ENCODE measurements around the gene CNDP2.
"Not testable (repeated sequence)": the region's sequence is repeated elsewhere in the genome, so short reads cannot be mapped to it uniquely, and the experiment has no call there.

Gene CNDP2

DNA sequence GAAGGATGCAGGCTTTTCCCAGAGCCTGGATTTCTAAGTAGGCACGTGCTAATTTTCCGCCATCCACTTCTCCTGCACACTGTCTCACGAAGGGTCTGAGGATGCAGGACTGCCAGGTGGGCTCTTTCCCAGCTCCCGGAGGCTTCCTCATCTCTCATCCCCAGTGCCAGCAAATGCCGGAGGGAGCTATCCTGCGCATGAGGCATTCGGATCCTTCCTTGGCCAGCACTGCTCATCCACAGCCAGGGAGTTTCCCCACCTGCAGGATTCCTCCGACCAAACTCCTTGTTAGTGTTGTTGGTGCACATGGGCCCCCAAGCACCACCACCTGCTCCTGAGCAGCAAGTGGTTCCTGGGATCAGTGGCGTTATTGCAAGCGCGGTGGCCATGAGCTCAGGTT lies 43.1 kb downstream of the CNDP2 start:
- DNase-seq (ENCODE audit: low spot score) = no peak

DNA sequence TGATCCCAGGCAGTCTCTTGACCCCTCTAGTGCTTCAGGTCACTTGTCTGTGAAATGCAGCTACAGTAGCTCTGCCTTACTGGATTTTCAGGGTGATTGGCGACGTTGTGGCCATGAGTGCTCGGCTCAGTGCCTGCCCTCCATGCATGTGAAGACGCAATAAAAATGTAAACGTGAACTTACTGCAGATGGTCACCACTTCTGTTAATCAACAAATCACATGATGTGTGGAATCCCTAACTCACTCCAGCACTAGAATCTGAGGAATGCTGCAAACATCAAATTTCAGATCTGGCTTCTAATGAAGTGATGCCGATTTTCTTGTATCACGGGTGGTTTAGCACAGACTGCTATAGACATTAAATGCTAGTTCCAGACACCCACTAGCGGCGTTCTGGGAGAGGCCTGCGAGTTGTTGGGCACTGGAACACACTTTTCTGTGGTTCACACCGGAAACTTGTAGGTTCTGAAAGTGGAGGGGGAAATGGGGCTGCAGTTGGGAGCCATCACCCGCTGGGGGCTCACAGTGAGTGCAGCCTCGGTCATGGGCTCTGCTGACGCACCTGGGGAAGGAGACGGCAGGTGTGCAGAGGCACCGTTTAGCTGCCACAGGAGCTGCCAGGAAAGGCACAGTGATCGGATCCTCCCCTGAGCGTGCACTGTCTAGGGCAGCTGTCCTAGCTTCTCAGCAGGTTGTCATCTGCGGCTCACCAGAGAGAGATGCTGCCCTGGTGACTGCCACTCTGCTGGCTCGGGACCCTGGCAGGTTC lies 44.7 kb downstream of the CNDP2 start:
- DNase-seq (ENCODE audit: low spot score) = no peak

DNA sequence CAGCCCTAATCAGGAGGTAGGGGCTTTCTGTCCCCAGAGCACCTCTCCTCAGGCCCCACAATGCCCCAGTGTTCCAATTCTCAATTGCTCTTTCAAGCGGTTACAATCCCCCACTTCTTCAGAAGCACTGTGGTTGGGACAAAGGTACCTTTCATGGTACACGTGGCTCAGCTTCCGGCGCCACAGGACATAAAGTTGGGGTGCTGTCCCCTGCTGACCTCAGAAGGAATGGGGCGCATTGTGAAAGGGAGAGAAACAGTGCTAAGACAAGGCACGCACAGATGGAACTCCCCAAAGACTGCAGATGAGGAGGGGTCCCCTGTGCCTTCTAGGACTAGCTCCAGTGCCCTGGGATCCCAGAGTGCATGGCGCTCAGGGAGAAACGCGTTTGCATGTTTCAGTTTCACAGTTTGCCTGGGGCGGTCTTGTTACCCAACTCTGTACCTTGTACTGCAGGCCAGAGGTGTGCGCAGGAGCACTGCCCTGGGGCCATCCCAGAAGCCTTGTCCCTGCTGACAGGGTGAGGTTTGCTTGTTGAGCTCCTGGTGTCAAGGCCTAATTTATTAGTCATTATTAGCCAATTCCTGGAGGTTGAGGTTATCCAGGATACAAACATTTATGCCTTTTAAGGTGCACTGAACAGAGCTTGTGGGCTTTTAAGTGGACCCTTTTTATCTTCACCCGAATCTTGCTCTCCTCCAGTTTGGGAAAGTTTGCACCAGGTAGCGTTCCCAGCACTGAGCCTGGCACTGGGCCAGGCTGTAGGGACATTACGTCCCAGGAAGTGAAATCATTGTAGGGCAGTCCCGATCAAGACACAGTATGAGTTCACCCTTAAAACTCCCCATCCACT lies 45.8 kb downstream of the CNDP2 start:
- peak; percentile 32 for DNase-seq (ENCODE audit: low spot score)

DNA sequence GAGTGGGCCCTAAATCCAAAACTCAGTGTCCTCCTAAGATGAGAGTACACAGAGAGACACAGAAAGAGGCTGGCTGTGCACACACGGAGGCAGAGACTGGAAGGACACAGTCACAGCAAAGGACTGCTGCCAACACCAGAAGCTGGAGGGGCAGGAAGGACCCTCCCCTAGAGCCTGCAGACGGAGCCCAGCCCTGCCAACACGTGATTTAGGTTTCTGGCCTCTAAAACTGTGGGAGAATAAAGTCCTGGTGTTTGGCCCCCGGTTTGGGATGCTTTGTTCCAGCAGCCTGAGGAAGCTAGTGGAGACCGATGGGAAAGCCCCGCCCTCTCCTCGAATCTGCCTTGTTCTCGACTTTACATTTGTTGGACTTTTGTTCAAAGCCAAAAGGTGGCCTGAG lies 48.7 kb downstream of the CNDP2 start:
- no peak for DNase-seq (ENCODE audit: low spot score)

DNA sequence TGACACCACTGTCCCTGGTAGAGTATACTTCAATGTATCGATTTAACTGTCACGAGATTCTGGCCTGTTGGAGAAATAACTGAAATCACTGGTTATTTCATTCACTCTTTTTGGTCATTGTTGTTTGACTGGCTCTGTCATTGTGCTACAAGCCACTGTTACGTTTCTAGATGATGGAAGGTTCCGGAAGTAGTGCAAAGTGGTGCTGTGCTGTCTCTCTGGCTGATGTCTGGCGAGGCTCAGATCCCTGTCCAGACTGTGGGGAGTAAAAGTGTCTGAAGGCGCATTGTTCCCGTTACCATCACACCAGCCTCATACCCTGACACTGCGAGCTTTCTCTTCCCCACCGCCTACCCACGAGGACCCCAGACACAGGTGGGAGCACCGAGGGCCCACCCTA lies 49.8 kb downstream of the CNDP2 start:
- no peak for DNase-seq (ENCODE audit: low spot score)

DNA sequence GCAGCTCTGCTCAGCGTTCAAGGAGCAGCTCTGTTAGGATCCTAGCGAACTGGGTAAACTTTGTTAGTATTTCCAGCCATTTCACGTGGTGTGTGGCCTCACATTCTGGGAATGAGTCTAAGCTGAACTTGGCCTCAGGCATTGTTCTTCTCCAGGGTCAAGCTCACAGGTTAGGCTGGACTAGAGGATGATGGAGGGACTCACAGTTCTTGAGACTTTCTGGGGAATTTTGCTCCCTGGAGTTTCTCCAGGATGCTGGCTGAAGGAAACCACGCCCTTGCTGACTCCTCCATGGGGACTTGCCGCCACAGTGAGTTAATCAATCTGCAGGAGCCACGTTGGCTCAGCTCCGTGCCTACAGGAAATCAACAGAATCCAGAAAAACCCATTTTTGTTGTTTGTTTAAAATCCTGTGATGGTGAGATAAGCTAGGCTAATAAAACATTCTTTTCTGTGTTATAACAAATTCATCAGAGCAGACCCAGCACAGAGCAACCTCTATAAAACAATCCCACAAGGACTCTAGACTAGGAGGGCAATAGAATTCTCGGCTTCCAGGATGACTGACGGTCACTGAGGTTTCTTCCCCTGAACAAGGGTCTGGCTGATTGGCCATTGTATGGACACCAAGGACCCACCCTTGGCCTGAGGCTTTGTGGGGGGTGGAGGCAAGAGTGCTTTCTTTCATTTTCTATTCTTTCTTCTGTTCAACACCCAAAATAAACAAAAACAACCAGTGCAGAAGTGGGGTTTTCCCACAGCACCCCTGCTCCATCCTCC lies 50.8 kb downstream of the CNDP2 start:
- DNase-seq (ENCODE audit: low spot score) = no peak

DNA sequence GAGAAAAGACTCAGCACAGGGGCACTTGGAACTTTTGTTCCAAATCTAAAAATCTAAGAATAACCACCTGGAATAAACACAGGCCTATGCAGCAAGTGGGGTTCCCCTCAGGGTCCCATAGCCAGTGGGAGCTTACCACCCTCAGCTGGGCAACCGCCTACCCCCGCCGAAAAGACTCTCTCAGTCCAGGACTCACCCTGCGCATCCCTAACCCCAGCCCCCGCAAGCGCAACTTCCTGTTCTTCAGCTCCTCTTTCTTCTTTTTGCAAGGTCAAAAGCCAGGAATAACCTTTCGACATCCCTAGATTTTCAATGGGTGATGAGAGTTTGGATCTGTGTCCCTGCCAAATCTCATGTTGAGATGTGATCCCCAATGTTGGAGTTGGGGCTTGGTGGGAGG lies 51.7 kb downstream of the CNDP2 start:
- no peak for DNase-seq (ENCODE audit: low spot score)

DNA sequence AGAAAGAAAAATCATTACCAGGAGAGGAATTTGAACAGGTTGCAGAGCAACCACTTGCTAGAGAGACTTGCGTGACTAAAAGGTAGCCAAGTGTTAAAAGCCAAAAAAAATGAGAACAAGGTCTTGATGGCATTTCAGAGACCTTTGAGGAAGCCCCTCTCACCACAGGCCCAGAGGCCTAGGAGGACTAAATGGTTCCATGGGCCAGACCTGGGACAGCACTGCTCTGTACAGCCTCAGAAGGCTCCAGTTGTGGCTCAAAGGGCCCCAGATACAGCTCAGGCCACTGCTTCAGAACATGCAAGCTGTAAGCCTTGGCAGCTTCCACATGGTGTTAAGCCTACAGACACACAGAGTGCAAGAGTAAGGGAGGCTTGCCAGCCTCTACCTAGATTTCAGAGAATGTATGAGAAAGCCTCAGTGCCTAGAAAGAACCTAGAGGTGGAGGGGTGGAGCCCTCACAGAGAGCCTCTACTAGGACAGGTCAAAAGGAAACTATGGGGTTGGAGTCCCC lies 53.5 kb downstream of the CNDP2 start:
- no peak for DNase-seq (ENCODE audit: low spot score)

DNA sequence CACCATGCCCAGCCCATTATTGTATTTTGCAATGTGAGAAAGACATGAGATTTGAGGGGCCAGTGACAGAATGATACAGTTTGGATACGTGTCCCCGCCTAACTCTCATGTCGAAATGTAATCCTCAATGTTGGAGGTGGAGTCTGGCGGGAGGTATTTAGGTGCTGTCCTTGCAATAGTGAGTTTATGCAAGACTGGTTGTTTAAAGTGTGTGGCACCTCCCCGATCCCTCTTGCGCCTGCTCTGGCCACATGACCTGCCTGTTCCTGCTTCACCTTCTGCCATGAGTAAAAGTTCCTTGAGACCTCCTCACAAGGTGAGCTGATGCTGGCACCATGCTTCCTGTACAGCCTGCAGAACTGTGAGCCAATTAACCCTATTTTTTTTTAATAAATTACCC lies 54.7 kb downstream of the CNDP2 start:
- no peak for DNase-seq (ENCODE audit: low spot score)

DNA sequence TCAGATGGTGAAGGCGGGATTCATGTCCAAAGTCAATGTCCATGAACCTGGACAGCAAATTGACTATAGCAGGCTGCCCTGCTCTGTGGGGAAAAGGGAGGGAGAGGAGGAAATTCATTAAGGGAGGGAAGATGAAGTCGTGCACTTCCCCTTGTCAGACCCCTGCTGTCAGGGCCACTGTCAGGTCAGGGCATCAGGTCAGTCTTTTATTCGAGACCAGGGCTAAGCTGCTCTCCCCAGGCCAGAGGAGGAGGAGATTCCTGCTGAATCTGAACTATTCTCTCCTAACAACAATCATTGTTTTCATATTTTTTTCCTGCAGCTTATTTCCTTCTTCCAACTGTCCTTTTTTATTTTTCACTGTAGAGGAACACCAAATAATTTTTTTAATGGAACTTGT lies 55.3 kb downstream of the CNDP2 start:
- no peak for DNase-seq (ENCODE audit: low spot score)

DNA sequence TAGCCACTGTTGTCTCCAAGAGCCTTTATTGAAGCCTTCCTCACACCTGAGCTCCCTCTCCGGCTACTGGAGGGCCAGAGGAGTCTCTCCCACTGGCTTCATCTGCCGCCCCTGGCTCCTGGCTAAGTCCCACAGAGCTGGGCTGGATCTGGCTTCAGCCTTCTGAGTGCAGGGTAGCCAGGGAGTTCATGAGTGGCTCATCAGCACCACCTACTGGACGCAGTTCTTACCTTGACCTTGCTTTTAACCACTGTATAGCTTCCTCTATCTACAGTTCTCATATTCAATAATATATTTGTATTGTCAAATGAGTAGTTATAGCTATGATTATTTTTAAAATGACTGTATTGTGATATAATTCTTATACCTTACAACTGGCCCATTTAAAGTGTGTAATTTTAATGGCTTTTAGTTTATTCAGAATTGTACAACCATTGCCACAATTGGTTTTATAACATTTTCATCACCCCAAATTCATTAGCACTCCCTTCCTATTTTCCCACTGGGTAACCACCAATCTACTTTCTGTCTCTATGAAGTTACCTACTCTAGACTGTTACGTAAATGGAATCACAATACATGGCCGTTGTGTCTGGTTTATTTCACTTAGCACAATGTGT lies 55.9 kb downstream of the CNDP2 start:
- peak; percentile 76 for DNase-seq (ENCODE audit: low spot score)

DNA sequence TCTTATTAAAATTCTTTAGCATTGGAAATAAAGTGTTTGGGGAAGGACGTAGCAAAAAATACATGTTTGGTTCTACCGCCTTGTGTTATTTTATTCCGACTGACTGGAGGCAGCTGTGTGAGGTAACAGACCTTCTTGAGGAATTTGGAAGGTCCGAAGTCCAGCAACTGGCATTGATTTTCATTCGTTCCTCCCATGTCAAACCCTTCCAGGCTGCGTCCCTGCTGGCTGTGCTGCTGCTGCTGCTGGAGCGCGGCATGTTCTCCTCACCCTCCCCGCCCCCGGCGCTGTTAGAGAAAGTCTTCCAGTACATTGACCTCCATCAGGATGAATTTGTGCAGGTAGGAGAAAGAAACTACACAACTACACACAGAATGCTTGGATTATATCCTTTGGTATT lies 60.0 kb downstream of the CNDP2 start:
- DNase-seq (ENCODE audit: low spot score) = no peak

DNA sequence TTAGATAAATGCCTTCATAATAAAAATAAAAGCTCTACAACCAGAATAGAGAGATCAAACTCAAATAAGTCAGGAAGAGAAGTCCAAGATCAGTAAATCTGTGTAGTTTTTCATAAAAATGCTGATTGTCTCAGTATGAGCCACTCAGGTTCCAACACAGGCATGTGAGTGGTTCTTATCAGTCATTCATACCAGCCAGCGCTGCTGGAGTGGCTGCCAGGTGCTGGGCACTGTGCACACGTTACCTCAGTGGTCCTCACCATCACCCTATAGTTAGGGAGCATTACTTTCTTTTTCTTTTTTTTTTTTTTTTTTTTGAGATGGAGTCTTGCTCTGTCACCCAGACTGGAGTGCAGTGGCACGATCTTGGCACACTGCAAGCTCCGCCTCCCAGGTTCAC lies 61.9 kb downstream of the CNDP2 start:
- no peak for DNase-seq (ENCODE audit: low spot score)

DNA sequence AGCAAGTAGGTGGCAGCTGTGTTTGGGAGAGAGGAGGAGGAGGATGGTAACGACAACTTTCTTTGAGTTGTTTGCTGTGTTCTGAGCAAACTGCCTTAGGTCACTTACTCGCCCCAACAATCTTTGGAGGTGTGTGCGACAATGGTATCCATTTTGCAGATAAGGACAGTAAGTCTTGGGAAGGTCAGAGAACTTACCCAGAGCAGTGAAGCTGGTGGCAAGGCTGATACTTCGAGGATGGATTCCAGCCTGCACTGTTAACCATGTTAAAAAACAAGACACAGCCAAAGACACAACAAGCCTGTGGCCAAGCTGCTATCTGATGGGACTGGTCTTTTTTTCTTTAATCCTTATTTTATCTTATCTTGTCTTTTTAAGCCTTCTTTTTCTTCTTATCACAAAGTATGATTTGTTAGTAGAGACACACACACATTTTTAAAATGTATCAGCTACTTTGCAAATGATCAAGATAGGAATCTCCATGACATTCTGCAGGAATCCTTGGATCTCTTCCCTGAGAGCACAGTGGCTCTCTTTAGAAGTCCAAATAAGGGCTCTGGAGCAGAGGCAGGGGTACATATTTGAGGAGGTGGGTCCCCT lies 66.1 kb downstream of the CNDP2 start:
- DNase-seq (ENCODE audit: low spot score) = no peak

DNA sequence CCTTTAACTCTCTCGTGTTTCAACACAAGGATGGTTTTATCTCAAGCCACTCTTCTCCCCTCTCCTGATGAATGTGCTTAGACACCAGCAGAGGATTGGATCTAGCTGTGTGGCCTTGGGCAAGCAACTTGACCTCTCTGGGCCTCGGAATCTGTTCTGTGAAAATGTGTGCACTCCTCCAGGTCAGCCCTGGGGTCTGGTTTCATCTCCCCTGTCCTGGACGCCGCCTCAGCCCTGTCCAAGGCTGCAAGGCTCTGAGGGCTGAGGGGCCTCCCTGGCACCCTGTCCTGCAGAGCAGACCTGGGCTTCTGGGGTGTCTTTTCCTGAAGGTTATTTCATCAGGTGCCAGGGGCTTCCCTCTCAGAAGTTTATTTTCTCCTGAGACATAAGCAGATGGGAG lies 66.6 kb downstream of the CNDP2 start:
- no peak for DNase-seq (ENCODE audit: low spot score)

DNA sequence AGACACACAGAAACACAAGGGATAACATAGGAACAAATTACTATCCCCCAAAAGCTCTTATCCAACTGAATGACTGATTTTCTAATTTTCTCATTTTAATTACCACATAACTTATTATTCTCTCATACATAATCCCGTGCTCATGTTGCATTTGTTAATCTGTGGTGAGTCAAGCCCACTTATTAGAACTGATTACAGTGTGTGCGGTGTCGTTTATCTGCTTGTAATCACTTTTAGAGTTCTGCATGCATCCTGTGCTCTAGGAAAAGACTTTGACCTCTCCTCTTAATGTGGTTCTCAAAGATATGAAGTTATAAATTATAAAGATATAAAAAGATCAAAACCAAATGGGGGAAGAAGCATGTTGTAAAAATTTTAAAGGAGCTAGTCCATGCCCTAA lies 67.8 kb downstream of the CNDP2 start:
- DNase-seq (ENCODE audit: low spot score) = no peak

DNA sequence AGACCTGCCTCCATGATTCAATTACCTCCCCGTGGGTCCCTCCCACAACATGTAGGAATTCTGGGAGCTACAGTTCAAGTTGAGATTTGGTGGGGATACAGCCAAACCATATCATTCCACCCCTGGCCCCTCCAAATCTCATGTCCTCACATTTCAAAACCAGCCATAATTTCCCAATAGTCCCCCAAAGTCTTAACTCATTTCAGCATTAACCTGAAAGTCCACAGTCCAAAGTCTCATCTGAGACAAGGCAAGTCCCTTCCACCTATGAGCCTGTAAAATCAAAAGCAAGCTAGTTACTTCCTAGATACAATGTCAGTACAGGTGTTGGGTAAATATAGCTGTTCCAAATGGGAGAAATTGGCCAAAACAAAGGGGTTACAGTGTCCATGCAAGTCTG lies 69.0 kb downstream of the CNDP2 start:
- DNase-seq (ENCODE audit: low spot score) = not testable (repeated sequence)

DNA sequence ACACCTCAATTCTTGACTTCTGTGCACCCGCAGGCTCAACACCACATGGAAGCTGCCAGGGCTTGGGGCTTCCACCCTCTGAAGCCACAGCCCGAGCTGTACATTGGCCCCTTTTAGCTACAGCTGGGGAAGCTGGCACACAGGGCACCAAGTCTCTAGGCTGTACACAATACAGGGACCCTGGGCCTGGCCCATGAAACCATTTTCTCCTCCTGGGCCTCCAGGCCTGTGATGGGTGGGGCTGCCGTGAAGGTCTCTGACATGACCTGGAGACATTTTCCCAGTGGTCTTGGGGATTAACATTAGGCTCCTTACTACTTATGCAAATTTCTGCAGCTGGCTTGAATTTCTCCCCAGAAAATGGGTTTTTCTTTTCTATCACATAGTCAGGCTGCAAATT lies 69.8 kb downstream of the CNDP2 start:
- DNase-seq (ENCODE audit: low spot score) = not testable (repeated sequence)

DNA sequence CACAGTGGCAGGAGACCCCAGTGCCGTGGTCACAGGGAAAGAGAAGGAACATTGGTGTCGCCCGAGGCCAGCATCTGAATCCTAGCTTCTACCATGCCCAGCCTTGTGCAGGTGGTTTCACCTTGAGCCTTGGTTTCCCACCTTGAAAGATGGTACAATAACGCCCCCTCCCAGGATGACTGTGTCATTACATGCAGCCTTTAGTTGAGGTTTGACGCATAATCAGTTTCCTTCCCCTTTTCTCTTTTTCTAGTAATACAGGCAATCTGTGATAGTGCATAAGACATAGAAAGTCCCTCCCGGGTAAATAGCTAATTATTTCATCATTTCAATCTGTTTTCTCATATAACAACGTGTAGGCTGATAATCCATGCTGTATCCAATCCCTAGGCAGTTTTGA lies 71.7 kb downstream of the CNDP2 start:
- no peak for DNase-seq (ENCODE audit: low spot score)

DNA sequence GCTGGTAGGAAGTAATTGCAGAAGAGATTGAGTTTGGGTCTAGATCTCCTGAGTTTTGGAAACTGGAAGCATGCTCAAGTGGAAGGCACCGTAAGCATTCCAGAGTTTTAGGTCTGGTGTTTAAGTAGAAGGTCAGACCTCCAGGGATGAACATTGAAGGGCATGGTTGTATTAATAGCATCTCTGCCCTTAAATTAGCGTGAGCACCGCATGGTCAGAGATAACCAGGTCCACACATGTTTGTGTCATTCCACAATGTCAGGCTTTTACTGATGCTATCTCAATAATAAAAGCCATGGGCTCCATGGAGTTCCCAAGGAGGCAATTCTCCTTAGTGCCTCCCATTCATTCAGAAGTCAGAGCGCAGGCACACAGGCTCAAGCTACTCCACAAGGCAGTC lies 73.2 kb downstream of the CNDP2 start:
- no peak for DNase-seq (ENCODE audit: low spot score)

DNA sequence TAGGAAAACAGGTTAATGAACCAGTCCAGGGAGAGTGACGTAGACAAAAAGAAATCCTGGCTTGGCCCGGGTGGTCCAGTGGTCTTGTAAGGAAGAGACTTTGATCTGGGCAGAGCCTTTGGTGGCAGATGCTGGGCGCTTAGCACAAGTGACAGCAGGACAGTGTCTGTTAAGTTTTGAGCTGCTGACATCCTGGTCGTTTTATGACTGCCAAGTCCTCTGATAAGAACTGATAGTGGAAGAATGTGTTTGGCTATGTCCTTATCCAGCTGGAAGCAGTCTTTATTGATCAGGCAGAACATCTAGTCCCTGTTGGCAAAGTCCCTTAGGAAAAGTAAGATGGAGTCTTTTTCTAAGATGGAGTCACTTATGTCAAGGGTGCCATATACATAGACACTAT lies 74.1 kb downstream of the CNDP2 start:
- DNase-seq (ENCODE audit: low spot score) = no peak

Data from COLO829 (cell line).